ENCODE measurements around the gene POLE2. TPM values are rescaled to one million over a fixed set of nuclear protein-coding genes. Genes with fewer than 3 reads are reported as not detected.

The POLE2 gene
- total RNA-seq, 1 experiment from 2014 or later, result 24.5 TPM

DNA sequence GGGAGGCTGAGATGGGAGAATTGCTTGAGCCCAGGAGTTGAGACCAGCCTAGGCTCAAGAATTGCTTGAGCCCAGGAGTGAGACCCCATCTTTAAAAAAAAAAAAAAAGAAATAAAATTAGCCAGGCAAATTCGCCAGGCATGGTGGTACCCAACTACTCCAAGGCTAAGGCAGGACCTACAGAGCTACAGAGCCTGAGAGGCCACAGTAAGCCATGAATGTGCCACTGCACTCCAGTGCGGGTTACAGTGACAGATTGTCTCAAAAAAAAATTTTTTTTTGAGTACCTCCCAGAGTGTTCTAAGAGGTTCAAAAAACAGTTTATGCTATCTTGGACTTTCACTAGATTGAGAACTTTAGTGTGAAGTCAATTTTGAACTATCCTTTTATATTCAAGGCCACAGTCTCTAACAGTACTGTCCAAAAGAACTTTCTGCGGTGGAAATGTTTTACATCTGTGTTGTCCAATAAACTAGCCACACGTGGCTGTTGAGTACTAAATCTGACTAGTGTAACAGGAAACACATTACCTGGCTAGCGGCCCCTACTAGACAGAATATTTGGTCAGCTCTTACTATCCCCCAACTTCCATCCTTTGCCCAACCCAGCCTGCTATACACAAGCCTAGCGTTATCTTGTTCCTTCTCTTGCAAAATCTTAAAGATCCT, 70.0 kb downstream of the POLE2 start:
- Histone ChIP-seq H3K36me3 (ENCODE audit: control insufficient read depth in 1 of 2, insufficient read depth in 2 of 2, low read length in 2 of 2) (peaks cover 13 to 17% of the 10 kb centered on the region in 2 experiments; a peak in 3 of 4 replicates), H3K27me3 (ENCODE audit: insufficient read depth, low read length) (no peaks in the 10 kb centered on the region), H3K79me2 (ENCODE audit: insufficient read depth, low read length) (peaks cover 69% of the 10 kb centered on the region), H3K9me2 (ENCODE audit: insufficient read depth) (no peaks in the 10 kb centered on the region), H3K27ac (ENCODE audit: low read depth, low read length) (no peak overlapping the region), H3K4me3 (replicated peaks in 1 of 2; ENCODE audit: low read depth in 1 of 2, low read length in 2 of 2) (no peak overlapping the region), H3K4me2 (ENCODE audit: low read length) (no peak overlapping the region), H4K20me1 (ENCODE audit: insufficient read depth) (no peaks in the 10 kb centered on the region), H2AFZ (ENCODE audit: low read depth, low read length, poor library complexity, severe bottlenecking) (no peak overlapping the region), H3K9ac (ENCODE audit: low read length) (no peak overlapping the region), H3K4me1 (ENCODE audit: control insufficient read depth in 1 of 2, insufficient read depth in 2 of 2, low read length in 2 of 2) (peaks cover 6 to 34% of the 10 kb centered on the region in 2 experiments; a peak in 3 of 4 replicates), H3K9me3 (ENCODE audit: control insufficient read depth in 1 of 2, insufficient read depth in 1 of 2, low read depth in 1 of 2, low read length in 2 of 2) (no peaks in the 10 kb centered on the region)
- no peak for DNase-seq (ENCODE audit: low read depth, low spot score)
- ChIA-PET RAD21 (ENCODE audit: low non-redundant PET in 1 of 2, low total read pairs in 2 of 2, uncharacterized antibody in 2 of 2, unreplicated experiment in 2 of 2) (no interaction called here), CTCF (no interaction called here), POLR2A (no interaction called here)
- BruUV-seq (replicated peaks), result no TSS peak
- TF ChIP-seq REST (IDR thresholded peaks at IDR 0.05; ENCODE audit: low read depth) (no peak), POLR2A (IDR thresholded peaks at IDR 0.05; ENCODE audit: borderline replicate concordance, extremely low read depth, insufficient read depth, insufficient read length) (no peak), ELF1 (IDR thresholded peaks at IDR 0.05; ENCODE audit: borderline replicate concordance, low read depth) (no peak), CBX3 (IDR thresholded peaks at IDR 0.05; ENCODE audit: low read depth) (no peak)
- intact Hi-C loops (cut with micrococcal nuclease), result no loop called here
- no peak for ATAC-seq

DNA sequence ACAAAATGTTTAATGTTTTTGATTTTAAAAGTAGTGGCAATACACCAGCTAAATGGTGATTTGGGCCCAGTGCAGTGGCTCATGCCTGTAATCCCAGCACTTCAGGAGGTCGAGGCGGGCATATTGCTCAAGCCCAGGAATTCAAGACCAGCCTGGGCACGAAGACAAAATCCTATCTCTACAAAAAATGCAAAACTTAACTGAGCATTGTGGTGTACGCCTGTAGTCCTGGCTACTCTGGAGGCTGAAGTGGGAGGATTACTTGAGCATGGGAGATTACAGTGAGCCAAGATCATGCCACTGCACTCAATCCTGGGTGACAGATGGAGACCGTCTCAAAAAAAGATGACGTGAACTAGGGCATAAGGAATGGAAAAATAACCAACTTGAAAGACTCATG, 72.2 kb downstream of the POLE2 start:
- Histone ChIP-seq H4K20me1 (ENCODE audit: insufficient read depth) (no peaks in the 10 kb centered on the region), H3K9ac (ENCODE audit: low read length) (no peak overlapping the region), H3K79me2 (ENCODE audit: insufficient read depth, low read length) (peaks cover 65% of the 10 kb centered on the region), H3K9me3 (ENCODE audit: control insufficient read depth in 1 of 2, insufficient read depth in 1 of 2, low read depth in 1 of 2, low read length in 2 of 2) (no peaks in the 10 kb centered on the region), H3K4me3 (replicated peaks in 1 of 2; ENCODE audit: low read depth in 1 of 2, low read length in 2 of 2) (no peak overlapping the region), H3K27me3 (ENCODE audit: insufficient read depth, low read length) (no peaks in the 10 kb centered on the region), H3K9me2 (ENCODE audit: insufficient read depth) (no peaks in the 10 kb centered on the region), H3K27ac (ENCODE audit: low read depth, low read length) (no peak overlapping the region), H2AFZ (ENCODE audit: low read depth, low read length, poor library complexity, severe bottlenecking) (no peak overlapping the region), H3K36me3 (ENCODE audit: control insufficient read depth in 1 of 2, insufficient read depth in 2 of 2, low read length in 2 of 2) (peaks cover 13 to 17% of the 10 kb centered on the region in 2 experiments; a peak in 3 of 4 replicates), H3K4me2 (ENCODE audit: low read length) (no peak overlapping the region), H3K4me1 (ENCODE audit: control insufficient read depth in 1 of 2, insufficient read depth in 2 of 2, low read length in 2 of 2) (peaks cover 0 to 22% of the 10 kb centered on the region in 2 experiments; a peak in 2 of 4 replicates)
- TF ChIP-seq MAX (IDR thresholded peaks at IDR 0.05) (no peak), POLR2AphosphoS5 (IDR thresholded peaks at IDR 0.05; ENCODE audit: low read depth, low read length) (no peak), ZFX (IDR thresholded peaks at IDR 0.05) (no peak), JUND (IDR thresholded peaks at IDR 0.05) (no peak), ELF1 (IDR thresholded peaks at IDR 0.05; ENCODE audit: borderline replicate concordance, low read depth) (no peak), CEBPB (IDR thresholded peaks at IDR 0.05; ENCODE audit: low read depth) (no peak), EZH2phosphoT487 (IDR thresholded peaks at IDR 0.05; ENCODE audit: borderline replicate concordance) (no peak), SRF (IDR thresholded peaks at IDR 0.05; ENCODE audit: low read depth) (no peak), EZH2 (IDR thresholded peaks at IDR 0.05) (no peak), YY1 (IDR thresholded peaks at IDR 0.05; ENCODE audit: extremely low read depth, insufficient replicate concordance, low read depth, low read length) (no peak), TCF7L2 (IDR thresholded peaks at IDR 0.05; ENCODE audit: borderline replicate concordance, extremely low read depth, insufficient read depth, insufficient read length) (no peak)
- TF ChIP-seq, protein P1, sequence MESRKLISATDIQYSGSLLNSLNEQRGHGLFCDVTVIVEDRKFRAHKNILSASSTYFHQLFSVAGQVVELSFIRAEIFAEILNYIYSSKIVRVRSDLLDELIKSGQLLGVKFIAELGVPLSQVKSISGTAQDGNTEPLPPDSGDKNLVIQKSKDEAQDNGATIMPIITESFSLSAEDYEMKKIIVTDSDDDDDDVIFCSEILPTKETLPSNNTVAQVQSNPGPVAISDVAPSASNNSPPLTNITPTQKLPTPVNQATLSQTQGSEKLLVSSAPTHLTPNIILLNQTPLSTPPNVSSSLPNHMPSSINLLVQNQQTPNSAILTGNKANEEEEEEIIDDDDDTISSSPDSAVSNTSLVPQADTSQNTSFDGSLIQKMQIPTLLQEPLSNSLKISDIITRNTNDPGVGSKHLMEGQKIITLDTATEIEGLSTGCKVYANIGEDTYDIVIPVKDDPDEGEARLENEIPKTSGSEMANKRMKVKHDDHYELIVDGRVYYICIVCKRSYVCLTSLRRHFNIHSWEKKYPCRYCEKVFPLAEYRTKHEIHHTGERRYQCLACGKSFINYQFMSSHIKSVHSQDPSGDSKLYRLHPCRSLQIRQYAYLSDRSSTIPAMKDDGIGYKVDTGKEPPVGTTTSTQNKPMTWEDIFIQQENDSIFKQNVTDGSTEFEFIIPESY (IDR thresholded peaks at IDR 0.05; ENCODE audit: extremely low read depth, insufficient replicate concordance, low read length), result no peak
- intact Hi-C loops (cut with micrococcal nuclease), result no loop called here
- ChIA-PET RAD21 (ENCODE audit: low non-redundant PET in 1 of 2, low total read pairs in 2 of 2, uncharacterized antibody in 2 of 2, unreplicated experiment in 2 of 2) (no interaction called here), POLR2A (no interaction called here), CTCF (no interaction called here)
- no peak for ATAC-seq
- BruUV-seq (replicated peaks), result no TSS peak
- no peak for DNase-seq (ENCODE audit: low read depth, low spot score)
